NOMO-1 (cell line): ENCODE data around the gene PTP4A2.
"Not testable (repeated sequence)": the region's sequence is repeated elsewhere in the genome, so short reads cannot be mapped to it uniquely, and the experiment has no call there.

Experiments used
- DNase-seq, 2 experiments: peaks; one replicate each; lab custom pipeline; 2025; ENCODE audit not compliant: unreplicated experiment in 2 of 2; lab: John Stamatoyannopoulos, UW

PTP4A2 gene

GRCh38 chr1:31926252-31926651 lies 11.9 kb downstream of the PTP4A2 start:
- DNase-seq, result peak in 1 of 2 experiments; percentile 19

GRCh38 chr1:31925824-31926223 lies 12.3 kb downstream of the PTP4A2 start:
- not testable (repeated sequence) for DNase-seq

GRCh38 chr1:31924839-31925238 lies 13.3 kb downstream of the PTP4A2 start:
- DNase-seq, result no peak

GRCh38 chr1:31923901-31924535 lies 14.2 kb downstream of the PTP4A2 start:
- no peak for DNase-seq

DNA sequence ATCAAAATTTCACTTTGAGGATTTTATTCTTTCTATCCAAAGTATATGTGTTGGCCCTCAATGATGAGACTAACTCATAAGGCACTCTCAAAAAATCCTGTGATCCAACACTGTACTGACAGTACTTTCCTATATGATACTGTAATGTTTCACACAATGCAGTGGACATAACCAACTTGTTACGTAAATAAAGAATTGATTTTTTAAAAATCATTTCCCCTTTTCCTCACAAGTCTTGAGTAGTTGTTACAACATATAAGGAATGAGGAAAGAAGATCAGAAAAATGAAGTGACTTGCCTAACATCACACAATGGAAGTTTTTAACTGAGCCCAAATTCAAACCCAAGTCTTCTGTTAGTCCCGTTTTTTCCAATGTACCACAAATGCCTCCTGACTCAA lies 17.2 kb downstream of the PTP4A2 start:
- peak; percentile 49 to 83 for DNase-seq

DNA sequence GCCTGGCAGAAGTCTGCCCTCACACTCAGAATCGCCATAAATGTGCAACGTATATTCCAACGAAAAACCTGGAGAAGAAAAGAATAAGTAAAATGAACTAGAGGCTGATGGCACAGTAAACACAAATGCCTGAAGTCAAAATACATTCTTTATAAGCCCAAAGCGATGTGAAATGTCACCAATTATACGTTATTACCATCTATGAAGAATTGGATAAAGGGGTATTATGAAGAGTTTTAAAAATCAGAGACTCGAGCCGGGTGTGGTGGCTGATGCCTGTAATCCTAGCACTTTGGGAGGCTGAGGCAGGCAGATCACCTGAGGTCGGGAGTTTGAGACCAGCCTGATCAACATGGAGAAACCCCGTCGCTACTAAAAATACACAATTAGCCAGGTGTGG lies 18.6 kb downstream of the PTP4A2 start:
- DNase-seq, result no peak

- no peak for DNase-seq
These were observed 22.7 kb downstream of the PTP4A2 start for GRCh38 chr1:31915438-31915837.

DNA sequence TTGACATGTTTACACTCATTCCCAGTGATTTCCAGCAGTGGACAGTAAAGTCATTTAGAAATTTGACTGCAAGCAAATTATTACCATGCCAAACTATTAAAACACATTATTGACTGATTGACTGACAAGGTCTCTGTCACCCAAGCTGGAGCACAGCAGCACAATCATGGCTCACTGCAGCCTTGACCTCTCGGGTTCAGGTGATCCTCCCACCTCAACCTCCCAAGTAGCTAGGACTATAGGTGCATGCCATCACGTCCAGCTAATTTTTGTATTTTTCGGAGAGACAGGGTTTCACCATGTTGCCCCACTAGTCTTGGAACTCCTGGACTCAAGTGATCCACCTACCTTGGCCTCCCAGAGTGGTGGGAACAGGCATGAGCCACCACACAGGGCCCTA lies 24.2 kb downstream of the PTP4A2 start:
- no peak for DNase-seq

- peak; percentile 15 to 85 for DNase-seq
These were observed 25.3 kb downstream of the PTP4A2 start for GRCh38 chr1:31912839-31913239.

DNA sequence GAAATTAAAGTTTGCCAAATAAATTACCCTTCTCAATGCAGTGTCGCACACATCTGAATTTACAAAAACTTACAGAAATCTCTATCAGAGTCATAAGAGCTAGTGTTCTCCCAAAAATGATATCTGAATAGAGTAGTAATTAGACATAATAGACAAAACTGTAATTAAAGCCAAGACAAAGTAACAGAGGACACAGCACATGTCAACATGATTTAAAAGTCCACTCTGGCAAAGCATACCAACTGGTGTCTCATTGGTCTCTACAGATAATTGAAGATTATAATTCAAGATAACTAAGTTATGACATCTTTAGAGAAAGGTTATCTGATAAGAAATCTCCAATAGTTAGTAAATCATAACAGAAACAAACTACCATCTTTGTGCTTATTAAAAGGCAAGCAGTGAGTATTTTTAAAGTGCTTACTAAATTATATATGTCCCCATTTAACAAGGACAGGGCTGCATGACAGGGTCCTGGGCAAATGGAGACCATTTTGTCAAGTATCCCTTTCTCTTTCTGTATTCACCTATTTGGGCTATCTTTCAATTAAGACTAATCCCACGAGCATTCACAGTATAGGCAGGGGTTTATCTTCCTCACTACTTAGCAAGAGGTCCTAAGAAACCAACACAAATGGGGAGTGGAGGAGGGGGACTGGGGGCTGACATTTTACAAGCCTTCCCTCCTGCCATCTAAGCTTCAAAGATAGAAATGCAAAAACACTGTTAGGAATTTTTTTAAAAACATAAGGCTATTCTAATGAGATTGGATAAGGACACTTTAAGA lies 26.0 kb downstream of the PTP4A2 start:
- no peak for DNase-seq

DNA sequence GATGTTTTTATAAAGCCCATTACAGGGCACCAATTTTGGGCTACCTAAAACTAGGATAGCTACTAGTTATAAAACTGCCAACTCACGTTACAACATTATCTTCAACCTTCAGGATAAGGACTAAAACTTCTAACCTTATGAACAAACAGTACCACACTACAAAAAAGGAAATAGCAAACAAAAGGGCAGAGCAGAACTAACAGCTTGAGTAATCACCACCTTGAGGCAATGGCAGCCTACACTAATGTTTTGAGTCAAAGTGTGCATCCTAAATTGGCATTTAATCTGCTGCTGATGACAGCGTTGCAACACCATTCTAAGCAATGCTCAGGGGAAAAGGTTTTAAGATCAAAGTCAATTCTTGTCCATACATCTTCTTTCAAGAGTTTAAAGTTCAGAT lies 27.2 kb downstream of the PTP4A2 start:
- peak; percentile 58 to 82 for DNase-seq

- DNase-seq, result no peak
These were observed 28.5 kb downstream of the PTP4A2 start for GRCh38 chr1:31909691-31910090.

DNA sequence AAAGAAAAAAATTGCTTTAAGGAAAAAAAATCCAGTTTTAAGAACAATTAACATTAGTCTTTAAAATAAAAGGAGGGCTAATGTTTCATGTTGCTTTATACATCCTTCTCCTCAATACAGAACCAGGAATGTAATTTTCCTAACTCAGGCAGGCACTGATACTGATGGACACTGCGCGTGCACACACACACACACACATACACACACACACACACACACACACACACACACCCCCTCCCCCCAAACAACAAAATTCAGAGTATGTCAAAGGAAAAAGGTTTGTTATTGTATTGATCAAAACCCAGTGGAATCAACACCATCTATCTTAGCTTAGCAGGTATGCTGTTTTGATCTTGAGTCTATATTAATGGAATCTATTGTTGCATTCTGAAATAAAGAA lies 31.6 kb downstream of the PTP4A2 start:
- DNase-seq, result no peak

- DNase-seq, result no peak
These were observed 32.5 kb downstream of the PTP4A2 start for GRCh38 chr1:31905681-31906080.

DNA sequence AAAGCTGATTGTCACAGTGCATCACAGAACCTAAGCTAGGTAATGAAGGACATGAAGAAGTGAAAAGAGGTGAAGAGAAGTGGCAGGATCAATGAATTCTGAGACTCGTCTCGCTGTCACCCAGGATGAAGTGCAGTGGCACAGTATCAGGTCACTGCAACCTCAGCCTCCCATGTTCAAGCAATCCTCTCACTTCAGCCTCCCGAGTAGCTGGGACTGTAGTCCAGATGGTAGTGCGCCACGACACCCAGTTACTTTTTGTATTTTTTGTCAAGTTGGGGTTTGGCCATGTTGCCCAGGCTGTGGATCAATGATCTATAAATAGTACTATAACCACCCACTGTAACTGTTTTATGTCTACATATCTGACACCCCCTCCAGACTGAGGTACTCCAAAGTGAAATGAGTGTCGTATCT lies 33.1 kb downstream of the PTP4A2 start:
- no peak for DNase-seq

DNA sequence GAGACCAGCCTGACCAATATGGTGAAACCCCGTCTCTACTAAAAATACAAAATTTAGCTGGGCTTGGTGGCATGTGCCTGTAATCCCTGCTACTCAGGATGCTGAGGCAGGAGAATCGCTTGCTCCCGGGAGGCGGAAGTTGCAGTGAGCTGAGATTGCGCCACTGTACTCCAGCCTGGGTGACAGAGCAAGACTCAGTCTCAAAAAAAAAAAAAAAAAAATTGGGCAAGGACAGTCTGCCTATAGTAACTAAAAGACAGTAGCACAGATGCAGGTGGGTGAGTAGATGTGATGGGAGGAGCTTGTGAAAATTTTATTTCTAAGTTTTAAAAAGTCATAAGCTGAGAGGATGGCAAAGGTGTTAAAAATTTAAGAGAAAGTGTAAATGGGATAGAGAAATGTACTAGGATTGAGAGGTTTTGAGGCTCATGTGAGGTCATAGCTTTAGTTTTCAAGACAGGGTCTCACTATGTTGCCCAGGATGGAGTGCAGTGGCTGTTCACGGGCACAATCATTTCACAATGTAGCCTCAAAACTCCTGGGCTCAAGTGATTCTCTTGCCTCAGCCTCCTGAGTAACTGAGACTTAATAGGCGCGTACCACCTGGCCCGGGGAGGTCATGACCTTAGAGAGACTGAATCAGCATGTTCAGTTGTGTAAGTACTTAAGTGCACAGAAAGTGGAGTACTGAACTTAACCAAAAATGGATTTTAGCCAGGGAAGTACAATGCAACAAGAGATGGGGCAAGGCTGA lies 33.7 kb downstream of the PTP4A2 start:
- DNase-seq, result peak; percentile 44 to 72

- peak; percentile 28 to 56 for DNase-seq
These were observed 35.7 kb downstream of the PTP4A2 start for GRCh38 chr1:31902510-31902860.

- peak; percentile 23 to 72 for DNase-seq
These were observed 36.2 kb downstream of the PTP4A2 start for GRCh38 chr1:31901838-31902509.

GRCh38 chr1:31900790-31901189 lies 37.4 kb downstream of the PTP4A2 start:
- DNase-seq, result peak; percentile 28 to 54

GRCh38 chr1:31897526-31898100 lies 40.6 kb downstream of the PTP4A2 start:
- DNase-seq, result peak; percentile 61 to 71
